DOHH2 (cell line): ENCODE data around the gene NLGN2.

Experiments
- EZH2phosphoT487 ChIP-seq: fragments of 200-600 bp; sonication (generic); IDR thresholded peaks from 2 replicates; pipeline ENCODE4 v1.6.1; 2017; ENCODE audit warnings: borderline replicate concordance, mild to moderate bottlenecking, antibody characterized with exemption, low read length, moderate library complexity, mixed read lengths
- TF ChIP-seq, protein P1 (sequence below): fragments of 200-600 bp; sonication (generic); IDR thresholded peaks from one replicate; pipeline ENCODE4 v1.5.1; 2014; ENCODE audit warnings: antibody characterized with exemption, mild to moderate bottlenecking, low read depth, low read length; ENCODE audit not compliant: poor library complexity, severe bottlenecking

DNA sequence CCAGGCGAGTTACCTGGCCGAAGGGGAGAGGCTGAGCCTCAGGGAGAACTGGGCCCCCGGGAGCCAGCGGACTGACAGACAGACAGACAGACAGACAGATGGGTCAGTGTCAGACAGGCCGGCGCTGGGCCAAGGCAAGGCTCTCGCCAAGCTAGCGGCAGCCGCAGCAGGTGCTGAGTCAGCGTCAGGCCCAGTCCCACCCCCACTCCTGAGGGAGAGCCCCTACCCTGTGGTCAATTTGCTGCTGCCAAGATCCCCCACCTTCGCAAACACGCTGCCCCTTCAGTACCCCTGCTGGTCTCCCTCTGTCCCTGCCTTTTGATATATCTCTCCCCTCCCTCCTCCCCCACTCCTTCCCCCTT lies 33.2 kb downstream of the NLGN2 start:
- TF ChIP-seq, protein P1, sequence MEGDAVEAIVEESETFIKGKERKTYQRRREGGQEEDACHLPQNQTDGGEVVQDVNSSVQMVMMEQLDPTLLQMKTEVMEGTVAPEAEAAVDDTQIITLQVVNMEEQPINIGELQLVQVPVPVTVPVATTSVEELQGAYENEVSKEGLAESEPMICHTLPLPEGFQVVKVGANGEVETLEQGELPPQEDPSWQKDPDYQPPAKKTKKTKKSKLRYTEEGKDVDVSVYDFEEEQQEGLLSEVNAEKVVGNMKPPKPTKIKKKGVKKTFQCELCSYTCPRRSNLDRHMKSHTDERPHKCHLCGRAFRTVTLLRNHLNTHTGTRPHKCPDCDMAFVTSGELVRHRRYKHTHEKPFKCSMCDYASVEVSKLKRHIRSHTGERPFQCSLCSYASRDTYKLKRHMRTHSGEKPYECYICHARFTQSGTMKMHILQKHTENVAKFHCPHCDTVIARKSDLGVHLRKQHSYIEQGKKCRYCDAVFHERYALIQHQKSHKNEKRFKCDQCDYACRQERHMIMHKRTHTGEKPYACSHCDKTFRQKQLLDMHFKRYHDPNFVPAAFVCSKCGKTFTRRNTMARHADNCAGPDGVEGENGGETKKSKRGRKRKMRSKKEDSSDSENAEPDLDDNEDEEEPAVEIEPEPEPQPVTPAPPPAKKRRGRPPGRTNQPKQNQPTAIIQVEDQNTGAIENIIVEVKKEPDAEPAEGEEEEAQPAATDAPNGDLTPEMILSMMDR: peak; percentile 9
- no peak for TF ChIP-seq EZH2phosphoT487
